ENCODE data around the gene NFKB2. TPM values are rescaled to one million over a fixed set of nuclear protein-coding genes. Genes with fewer than 3 reads are reported as not detected.

NFKB2 gene
- total RNA-seq, 1 donor from 2014 or later: 89.2 TPM

- H3K27ac ChIP-seq: peak overlapping the region in 1 of 2 donors; percentile 2
Measured at GRCh38 chr10:102435529-102436233, 40.2 kb downstream of the NFKB2 start.

GRCh38 chr10:102436312-102436711, 40.8 kb downstream of the NFKB2 start:
- no peak overlapping the region for H3K27ac ChIP-seq
- H3K9me3 ChIP-seq: no peaks in the 10 kb centered on the region
- no peaks in the 10 kb centered on the region for H3K27me3 ChIP-seq
- intact Hi-C loops (cut with DNase I): no loop called here
- no peak for DNase-seq (ENCODE audit: low spot score in 2 of 2)
- no peaks in the 10 kb centered on the region for H3K36me3 ChIP-seq
- no peak for TF ChIP-seq CTCF (IDR thresholded peaks at IDR 0.05)
- no peak overlapping the region for H3K4me3 ChIP-seq
- H3K4me1 ChIP-seq: peaks cover 8 to 13% of the 10 kb centered on the region in 2 donors

More at GRCh38 chr10:102435529-102436233, 40.2 kb downstream of the NFKB2 start:
- TF ChIP-seq CTCF (IDR thresholded peaks at IDR 0.05): no peak
- Histone ChIP-seq H3K27me3 (no peaks in the 10 kb centered on the region), H3K36me3 (no peaks in the 10 kb centered on the region), H3K4me1 (peaks cover 8 to 14% of the 10 kb centered on the region in 2 donors), H3K4me3 (peak overlapping the region; percentile 23 to 52), H3K9me3 (no peaks in the 10 kb centered on the region)
- no peak for DNase-seq (ENCODE audit: low spot score in 2 of 2)
- intact Hi-C loops (cut with DNase I): no loop called here

- Histone ChIP-seq H3K4me1 (peaks cover 2 to 5% of the 10 kb centered on the region in 2 donors), H3K27me3 (no peaks in the 10 kb centered on the region), H3K36me3 (no peaks in the 10 kb centered on the region), H3K27ac (no peak overlapping the region), H3K9me3 (no peaks in the 10 kb centered on the region), H3K4me3 (no peak overlapping the region)
- no peak for TF ChIP-seq CTCF (IDR thresholded peaks at IDR 0.05)
- DNase-seq (ENCODE audit: low spot score in 2 of 2): no peak
- intact Hi-C loops (cut with DNase I): no loop called here
Measured at GRCh38 chr10:102437515-102437914, 42.0 kb downstream of the NFKB2 start.

- intact Hi-C loops (cut with DNase I): no loop called here
- H3K36me3 ChIP-seq: no peaks in the 10 kb centered on the region
- H3K4me1 ChIP-seq: peaks cover 2 to 5% of the 10 kb centered on the region in 2 donors
- H3K27me3 ChIP-seq: no peaks in the 10 kb centered on the region
- H3K9me3 ChIP-seq: no peaks in the 10 kb centered on the region
- no peak for TF ChIP-seq CTCF (IDR thresholded peaks at IDR 0.05)
- DNase-seq (ENCODE audit: low spot score in 2 of 2): no peak
- no peak overlapping the region for H3K4me3 ChIP-seq
- H3K27ac ChIP-seq: no peak overlapping the region
Measured at GRCh38 chr10:102438374-102438773, 42.9 kb downstream of the NFKB2 start.

- TF ChIP-seq CTCF (IDR thresholded peaks at IDR 0.05): no peak
- Histone ChIP-seq H3K4me3 (no peak overlapping the region), H3K9me3 (no peaks in the 10 kb centered on the region), H3K27ac (no peak overlapping the region), H3K27me3 (no peaks in the 10 kb centered on the region), H3K4me1 (peaks cover under 1 to 2% of the 10 kb centered on the region in 2 donors), H3K36me3 (no peaks in the 10 kb centered on the region)
- DNase-seq (ENCODE audit: low spot score in 2 of 2): no peak
- intact Hi-C loops (cut with DNase I): no loop called here
Measured at GRCh38 chr10:102444851-102445250, 49.3 kb downstream of the NFKB2 start.
